Subcutaneous adipose tissue (tissue), 4 donors: Measurements from ENCODE around the gene PRIMA1. TPM values are rescaled to one million over a fixed set of nuclear protein-coding genes. Genes with fewer than 3 reads are reported as not detected.

ENCODE experiments used
- total RNA-seq, 4 donors: library from RNA; depleted of rRNA; stranded (reverse); fragments of >200 nt; gene quantifications; one replicate each; pipeline ENCODE4 v1.1.0, GENCODE V29; 2016
- TF ChIP-seq, protein P1 (sequence below): fragments of 450-650 bp; IDR thresholded peaks from one replicate; pipeline ENCODE4 v1.5.1; 2016; ENCODE audit warnings: low read depth, mild to moderate bottlenecking, control low read depth, antibody characterized with exemption, moderate library complexity

PRIMA1 gene
- total RNA-seq, 4 donors from 2014 or later, result 0.51 to 1.3 (median 0.80) TPM

DNA sequence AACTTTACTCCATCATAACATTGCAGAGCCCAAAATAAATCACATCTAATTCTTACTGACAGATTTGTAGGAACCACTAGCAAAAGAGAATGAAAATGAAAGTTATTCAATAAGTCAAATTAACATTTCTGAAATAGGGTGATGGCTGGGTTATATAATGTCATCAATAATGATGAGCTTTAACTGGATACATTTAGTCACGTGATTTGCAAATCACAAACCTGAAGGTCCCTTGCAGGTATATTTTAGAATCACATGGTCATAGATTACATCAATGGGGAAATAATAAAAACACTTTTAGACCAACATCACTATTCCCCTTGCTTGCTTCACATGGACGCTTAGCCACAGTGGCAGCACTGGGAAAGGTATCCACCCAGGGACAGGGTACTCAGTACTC lies 86.7 kb downstream of the PRIMA1 start:
- TF ChIP-seq, protein P1, sequence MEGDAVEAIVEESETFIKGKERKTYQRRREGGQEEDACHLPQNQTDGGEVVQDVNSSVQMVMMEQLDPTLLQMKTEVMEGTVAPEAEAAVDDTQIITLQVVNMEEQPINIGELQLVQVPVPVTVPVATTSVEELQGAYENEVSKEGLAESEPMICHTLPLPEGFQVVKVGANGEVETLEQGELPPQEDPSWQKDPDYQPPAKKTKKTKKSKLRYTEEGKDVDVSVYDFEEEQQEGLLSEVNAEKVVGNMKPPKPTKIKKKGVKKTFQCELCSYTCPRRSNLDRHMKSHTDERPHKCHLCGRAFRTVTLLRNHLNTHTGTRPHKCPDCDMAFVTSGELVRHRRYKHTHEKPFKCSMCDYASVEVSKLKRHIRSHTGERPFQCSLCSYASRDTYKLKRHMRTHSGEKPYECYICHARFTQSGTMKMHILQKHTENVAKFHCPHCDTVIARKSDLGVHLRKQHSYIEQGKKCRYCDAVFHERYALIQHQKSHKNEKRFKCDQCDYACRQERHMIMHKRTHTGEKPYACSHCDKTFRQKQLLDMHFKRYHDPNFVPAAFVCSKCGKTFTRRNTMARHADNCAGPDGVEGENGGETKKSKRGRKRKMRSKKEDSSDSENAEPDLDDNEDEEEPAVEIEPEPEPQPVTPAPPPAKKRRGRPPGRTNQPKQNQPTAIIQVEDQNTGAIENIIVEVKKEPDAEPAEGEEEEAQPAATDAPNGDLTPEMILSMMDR, result no peak

DNA sequence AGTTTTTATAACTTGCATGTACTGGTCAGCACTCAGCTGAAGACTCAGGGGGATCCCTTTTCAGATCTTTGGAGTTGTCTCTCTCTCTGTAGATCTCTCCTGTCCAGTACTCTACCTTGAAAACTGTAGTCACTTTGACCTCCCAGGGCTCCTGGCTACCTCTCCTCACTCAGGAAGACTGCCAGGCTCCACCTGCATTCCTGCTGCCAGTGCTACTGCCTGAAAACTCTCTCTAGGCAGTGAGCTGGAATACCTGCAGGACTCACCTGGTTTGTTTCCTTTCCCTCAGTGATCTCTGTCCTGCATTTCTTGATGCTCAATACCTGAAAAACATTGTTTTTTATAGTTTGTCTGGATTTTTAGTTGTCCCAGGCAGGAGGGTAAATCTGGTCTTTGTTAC lies 87.4 kb downstream of the PRIMA1 start:
- TF ChIP-seq, protein P1, result no peak

DNA sequence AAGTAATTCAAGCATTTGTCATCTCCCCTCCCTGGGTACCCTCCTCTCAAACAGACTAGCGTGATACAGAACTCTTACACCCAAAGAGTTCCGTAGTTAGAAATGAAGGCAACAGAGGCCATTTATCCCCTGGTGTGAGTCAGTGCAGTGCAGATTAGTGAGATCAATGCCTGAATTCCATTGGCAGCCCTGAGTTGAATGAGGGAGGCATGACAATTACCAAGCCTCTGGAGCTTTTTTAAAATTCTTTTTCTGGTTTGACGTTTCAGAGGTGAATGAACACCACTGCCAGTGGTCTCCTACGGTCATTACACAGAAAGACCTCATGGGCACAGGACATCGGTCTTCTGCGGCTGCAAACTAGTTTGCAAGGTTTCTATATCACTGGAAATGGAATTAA lies 94.4 kb downstream of the PRIMA1 start:
- TF ChIP-seq, protein P1, result no peak

DNA sequence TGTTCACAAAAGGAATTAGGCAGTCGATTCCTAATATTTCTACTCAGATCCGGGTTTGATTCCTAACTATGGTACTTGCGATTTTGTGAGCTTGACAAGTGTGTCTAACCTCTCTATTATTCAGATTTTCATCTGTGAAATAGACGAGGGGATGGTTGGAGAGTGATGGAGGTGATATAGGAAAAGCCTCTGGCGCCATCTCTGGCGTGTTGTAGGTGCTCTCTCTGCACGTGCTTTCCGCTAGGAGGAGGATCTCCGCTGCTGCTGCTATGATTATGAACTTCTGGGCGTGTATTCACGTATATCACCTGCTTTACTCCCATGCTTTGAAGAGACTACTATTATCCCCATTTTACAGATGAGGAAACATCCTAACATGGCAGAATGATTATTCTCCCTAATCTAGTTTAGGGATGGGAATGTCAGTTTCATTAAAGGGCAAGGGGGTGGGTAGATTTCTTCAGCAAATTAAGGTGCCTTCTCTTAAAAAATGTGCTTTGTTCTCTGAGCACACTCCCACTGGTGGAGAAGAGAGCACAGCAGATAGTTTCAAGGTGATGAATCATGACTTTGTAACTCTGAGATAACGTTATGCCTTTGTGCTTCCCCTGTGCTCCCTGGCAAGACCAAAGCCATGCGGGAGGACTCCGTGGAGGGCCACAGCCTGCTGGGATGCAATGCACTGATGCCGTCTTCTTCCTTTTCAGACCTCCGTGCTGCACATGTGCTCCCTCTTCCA lies 97.1 kb downstream of the PRIMA1 start:
- TF ChIP-seq, protein P1, result no peak

DNA sequence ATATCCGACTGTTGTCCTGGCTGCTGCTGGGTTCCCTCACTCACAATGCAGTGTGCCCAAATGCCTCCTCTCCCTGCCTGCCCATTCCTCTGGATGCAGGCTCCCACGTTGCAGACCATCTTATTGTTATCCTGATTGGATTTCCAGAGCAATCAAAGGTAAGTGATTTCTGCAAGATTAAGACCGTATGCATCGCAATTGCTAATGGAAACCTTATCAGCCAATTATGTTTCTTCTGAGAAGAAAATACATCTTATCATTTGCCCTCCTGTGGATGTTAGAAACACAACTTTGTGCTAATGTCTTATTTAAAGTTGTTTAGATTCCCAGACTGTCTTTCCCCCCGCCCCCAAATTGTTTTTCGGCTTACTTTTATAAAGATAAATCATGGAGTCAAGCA lies 98.1 kb downstream of the PRIMA1 start:
- TF ChIP-seq, protein P1, result no peak

DNA sequence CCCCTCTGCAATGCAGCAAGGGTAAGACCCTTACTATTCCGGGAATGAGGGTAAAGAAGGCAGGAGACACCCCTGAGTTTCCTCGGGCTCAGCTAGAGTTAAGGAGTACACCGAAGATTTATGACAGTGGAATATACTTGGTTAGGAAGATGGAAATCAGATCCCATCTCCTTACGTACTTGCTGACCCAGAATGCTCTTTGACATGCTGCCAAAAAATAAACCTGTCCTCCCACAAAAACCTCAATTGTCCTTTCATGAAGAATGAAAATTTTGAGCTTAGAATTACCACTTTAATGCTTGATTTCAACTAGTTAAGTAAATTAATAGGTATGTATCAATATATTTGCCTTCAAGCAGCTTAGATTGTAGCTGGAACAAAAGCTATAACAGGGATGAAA lies 99.5 kb downstream of the PRIMA1 start:
- TF ChIP-seq, protein P1, result no peak

DNA sequence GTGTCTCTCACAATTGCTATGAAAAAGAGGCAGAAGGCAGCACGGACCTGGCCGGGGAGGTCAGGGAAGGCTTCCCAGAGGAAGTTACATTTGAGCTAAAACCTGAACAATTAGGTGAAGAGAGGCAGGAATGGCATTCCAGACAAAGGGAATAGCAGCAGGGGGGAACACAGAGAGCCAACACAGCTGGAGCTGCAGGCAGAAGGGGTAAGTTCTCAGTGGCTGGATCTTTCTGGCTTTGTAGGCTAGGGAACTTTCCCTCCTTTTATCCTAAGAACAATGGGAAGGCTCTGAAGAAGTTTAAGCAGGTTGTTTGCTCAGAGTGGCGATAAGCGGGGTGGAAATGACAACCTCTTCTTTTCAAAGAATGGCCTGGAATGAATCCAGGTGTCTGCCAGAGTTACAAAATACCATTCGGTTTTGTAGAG lies 100.0 kb downstream of the PRIMA1 start:
- TF ChIP-seq, protein P1, result no peak
